H1 (cell line): ENCODE results near the gene TRIM41.

Experiments
- CTCF ChIP-seq, 3 experiments: IDR thresholded peaks; 1 replicate in 2 of 3; 2 replicates in 1 of 3; pipeline versions ENCODE4 v1.5.1 to v1.6.1; 2011; ENCODE audit warnings: low read length in 3 of 3, mild to moderate bottlenecking in 3 of 3, inconsistent platforms in 2 of 3, low read depth in 1 of 3, moderate library complexity in 1 of 3; ENCODE audit not compliant: insufficient read depth in 1 of 3; ENCODE audit errors: control extremely low read depth in 1 of 3
- EP300 ChIP-seq, 2 experiments: IDR thresholded peaks; 1 replicate in 1 of 2; 2 replicates in 1 of 2; pipeline ENCODE4 v1.6.1; 2011 to 2012; ENCODE audit warnings: low read depth in 2 of 2, low read length in 2 of 2, mild to moderate bottlenecking in 2 of 2, borderline replicate concordance in 1 of 2, inconsistent platforms in 1 of 2, moderate library complexity in 1 of 2
- POLR2AphosphoS5 ChIP-seq: IDR thresholded peaks from 2 replicates; pipeline ENCODE4 v1.6.1; 2011; ENCODE audit warnings: low read depth, low read length

DNA sequence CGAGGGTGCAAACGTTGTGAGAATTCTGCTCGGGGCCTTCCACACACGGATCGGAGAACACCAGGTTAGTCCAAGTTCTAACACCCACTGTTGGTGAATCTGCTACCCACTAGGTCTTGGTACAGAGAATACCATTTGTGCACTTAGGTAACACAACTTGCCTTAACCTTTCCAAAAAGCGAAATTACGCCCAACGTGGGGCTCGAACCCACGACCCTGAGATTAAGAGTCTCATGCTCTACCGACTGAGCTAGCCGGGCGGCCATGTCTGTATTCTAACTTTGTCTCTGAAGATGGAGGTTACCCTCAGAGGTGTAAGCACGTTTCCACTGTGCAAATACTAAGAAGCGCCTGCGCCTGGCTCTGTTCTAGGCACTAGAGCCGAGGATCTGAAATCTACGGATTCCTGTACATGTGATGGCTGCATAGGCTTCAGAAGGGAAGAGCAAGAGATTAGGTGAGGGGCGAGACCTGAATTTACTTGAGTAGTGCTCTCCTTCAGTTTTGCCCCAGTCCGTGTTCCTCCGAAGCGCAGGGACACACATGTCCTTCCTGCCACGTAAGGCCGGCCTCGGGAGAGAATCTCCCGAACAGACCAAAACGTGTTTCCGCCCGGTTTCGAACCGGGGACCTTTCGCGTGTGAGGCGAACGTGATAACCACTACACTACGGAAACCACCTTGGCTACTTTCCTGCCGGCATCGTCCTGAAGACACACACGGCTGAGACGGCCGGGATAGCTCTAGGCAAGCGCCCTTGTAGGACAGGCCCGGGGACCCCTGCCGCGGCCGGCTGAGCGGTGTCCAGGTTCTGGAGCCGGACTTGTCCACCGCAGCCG lies 1.1 kb upstream of the TRIM41 start:
- TF ChIP-seq CTCF (IDR thresholded peaks at IDR 0.05; ENCODE audit: control extremely low read depth in 1 of 3, insufficient read depth in 1 of 3, low read depth in 1 of 3, low read length in 3 of 3) (no peak), POLR2AphosphoS5 (no peak), EP300 (IDR thresholded peaks at IDR 0.05; ENCODE audit: borderline replicate concordance in 1 of 2, low read depth in 2 of 2, low read length in 2 of 2) (no peak)
